Activated CD4-positive, alpha-beta T cell treated with anti-CD3 and anti-CD28 coated beads, Interleukin-2, amount 50 U/mL, for 1 hour (primary cell): ENCODE results near the gene TYRP1.

Experiments used
- DNase-seq: peaks from one replicate; pipeline ENCODE4 v3.0.0-alpha.2; 2020

TYRP1 gene

DNA sequence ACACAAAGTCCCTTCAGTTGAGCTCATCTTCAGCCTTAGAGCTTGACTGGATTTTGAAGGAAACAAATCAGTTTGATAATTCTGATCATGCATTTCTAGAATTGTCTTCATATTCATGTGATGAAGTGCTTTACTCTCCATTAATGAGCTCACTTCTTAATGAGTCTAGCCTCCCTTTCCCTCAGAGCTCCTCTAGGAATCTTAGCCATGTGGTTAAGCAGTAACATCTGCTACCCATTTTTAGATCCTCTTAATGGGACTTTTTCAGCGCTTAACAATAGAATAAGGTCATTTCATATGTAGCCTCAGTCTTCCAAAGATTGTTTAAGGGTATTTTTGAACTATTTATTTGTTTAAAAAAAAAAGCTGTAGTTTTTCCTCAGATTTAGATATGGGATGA, 44.7 kb downstream of the TYRP1 start:
- no peak for DNase-seq

DNA sequence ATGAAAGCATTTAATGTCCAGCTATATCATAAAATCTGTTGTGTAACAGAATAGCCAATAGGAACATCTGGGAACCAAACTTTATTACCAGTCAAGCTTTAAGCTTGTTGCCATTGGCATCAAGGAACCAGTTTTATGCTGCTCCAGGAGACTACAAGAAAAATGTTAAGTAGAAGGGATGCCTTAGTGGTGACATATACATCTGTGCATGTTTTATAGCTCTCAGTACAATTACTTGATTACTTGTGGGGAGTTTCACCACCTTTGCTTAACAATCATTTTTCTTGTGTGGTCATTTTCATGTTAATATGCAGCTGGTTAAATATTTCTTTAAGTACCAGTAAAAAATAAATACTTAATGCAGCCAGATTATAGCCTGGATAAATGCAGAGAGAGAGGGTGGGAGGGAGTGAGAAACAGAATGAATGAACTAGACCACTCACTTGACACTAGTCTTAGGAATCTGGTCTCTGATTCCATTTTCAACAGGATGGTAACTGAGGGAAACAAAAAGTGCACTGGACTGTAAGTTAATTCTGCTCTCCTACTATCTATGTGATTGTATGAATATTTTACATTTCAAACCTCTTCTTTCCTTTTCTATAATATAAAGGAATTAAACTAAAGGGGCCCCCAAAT, 45.9 kb downstream of the TYRP1 start:
- DNase-seq = no peak

DNA sequence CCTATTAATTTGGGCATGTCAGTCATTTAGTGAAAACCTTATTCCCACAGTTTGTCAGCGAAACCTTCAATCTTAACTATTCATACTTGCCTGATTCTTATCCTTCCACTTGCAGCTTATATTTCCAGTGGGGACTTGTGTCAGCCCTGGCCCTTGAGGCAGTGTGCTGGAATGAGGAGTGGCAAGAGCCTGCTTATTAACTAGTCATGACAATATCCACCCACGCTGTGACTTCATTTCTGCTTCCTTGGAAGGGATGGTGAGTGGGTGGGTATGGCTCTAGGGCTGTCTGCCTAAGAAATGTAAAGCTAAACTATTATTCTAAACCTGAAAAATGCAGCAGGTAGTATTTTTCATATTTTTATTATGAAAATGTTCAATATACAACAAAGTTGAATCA, 47.7 kb downstream of the TYRP1 start:
- no peak for DNase-seq

DNA sequence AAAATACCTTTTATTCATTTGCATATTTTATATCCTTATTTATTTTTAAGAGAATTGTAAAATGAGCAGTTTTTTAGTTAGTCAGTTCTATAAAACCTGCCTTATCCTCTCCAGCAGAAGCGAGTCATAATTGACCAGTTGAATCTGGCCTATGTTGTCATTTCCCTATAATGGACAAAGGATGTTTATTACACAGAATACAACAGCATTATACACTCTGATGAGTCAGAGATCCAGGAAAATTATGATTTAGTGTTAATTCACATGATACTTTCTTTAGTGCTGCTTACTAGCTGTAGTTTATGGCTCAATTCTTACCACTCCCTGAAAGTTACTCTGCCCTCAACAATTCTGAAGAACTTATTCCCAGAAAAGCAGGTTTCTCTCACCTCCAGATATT, 54.8 kb downstream of the TYRP1 start:
- no peak for DNase-seq

DNA sequence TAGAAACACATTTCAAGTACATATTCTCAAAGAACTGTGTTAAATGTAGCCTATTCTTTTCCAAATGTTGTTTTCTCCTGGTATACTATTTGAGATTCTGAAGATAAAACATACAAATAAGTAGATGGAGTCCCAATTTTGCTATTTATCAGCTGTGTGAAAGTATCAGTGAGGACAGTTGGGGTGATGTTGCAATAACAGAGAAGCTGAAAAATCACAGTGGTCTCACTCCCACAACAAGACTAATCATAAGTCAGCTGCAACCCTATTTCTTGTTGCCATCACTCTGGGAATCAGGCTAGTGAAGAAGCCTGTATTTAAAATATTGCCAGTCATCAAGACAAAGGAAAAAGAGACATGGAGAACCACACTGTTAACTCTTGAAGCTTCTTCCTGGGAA, 55.8 kb downstream of the TYRP1 start:
- DNase-seq = no peak

DNA sequence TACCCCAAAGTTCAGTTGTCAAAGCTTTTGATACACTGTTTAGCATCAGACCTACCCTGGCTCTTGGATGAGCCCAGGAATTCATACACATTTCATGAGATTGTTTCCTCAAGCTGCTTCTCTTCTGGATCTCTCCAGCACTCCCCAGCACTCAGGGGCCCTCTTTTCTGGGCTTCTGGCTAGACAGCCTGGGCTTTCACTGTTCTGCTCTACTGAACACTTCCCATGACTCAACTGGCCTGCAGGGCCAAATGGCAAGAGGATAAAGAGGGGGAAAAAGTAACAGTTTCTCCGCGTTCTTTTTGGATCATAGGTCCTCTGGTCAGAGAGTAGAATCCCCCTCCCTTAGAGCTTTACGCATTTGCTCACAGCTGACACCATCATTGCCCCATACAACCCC, 60.7 kb downstream of the TYRP1 start:
- DNase-seq = no peak

DNA sequence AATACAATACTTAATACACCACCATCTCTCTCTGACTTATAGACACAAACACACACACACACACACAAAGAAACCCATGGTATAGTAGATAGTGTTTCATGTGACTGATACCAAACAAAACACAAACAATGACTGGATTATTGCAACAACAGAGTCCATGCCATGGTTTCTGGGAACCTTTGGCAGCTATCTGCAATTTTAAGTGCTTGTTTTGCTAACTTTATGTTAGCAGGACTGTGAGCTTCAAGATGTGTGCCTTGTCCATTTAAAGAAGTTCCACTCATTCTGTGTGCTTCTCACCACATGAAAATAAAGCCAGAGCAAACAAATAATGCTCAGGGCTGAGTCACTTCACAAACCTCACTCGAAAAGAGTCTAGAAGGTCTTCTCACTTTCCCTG, 66.6 kb downstream of the TYRP1 start:
- no peak for DNase-seq
